MCF 10A (cell line): ENCODE measurements around the gene CLDN10. TPM values are rescaled to one million over a fixed set of nuclear protein-coding genes. Genes with fewer than 3 reads are reported as not detected.
A peak's percentile ranks its signal among the peaks of the same experiment; 100 is the strongest.

ENCODE experiments used
- BruUV-seq: library from RNA; stranded (reverse); fragments of 400-500 nt; replicated peaks from 2 replicates; lab custom pipeline; 2021; lab: Mats Ljungman, UMichigan
- CTCF ChIA-PET: fragments of 300-600 bp; sonication (Branson Sonifier 250); formaldehyde crosslinking; extraction: SDS; loops from one replicate; lab custom pipeline; 2021; ENCODE audit warnings: antibody characterized with exemption, inconsistent platforms; lab: Yijun Ruan, JAX
- POLR2A ChIA-PET: fragments of 300-600, 350-650 bp; sonication (Branson Sonifier 250); formaldehyde crosslinking; extraction: SDS; loops from one replicate; lab custom pipeline; 2020; ENCODE audit warnings: antibody characterized with exemption, inconsistent platforms; lab: Yijun Ruan, JAX
- DNase-seq: peaks from one replicate; pipeline ENCODE4 v3.0.0-alpha.2; 2018; ENCODE audit not compliant: unreplicated experiment
- H3K27ac Mint-ChIP-seq: one replicate; pipeline ENCODE4 v1.8.0; 2022; ENCODE audit warnings: mild to moderate bottlenecking, low read depth, mixed read lengths; ENCODE audit not compliant: unreplicated experiment
- H3K27me3 Mint-ChIP-seq: one replicate; pipeline ENCODE4 v1.8.0; 2022; ENCODE audit warnings: mixed read lengths; ENCODE audit not compliant: insufficient read depth, unreplicated experiment
- H3K36me3 Mint-ChIP-seq: one replicate; pipeline ENCODE4 v1.8.0; 2022; ENCODE audit warnings: mild to moderate bottlenecking, moderate library complexity, mixed read lengths; ENCODE audit not compliant: insufficient read depth, unreplicated experiment
- H3K4me1 Mint-ChIP-seq: one replicate; pipeline ENCODE4 v1.8.0; 2022; ENCODE audit warnings: mixed read lengths; ENCODE audit not compliant: insufficient read depth, unreplicated experiment
- H3K4me3 Mint-ChIP-seq: one replicate; pipeline ENCODE4 v1.8.0; 2022; ENCODE audit warnings: mild to moderate bottlenecking, moderate library complexity, mixed read lengths; ENCODE audit not compliant: unreplicated experiment
- H3K9me3 Mint-ChIP-seq: one replicate; pipeline ENCODE4 v1.8.0; 2022; ENCODE audit warnings: mixed read lengths; ENCODE audit not compliant: unreplicated experiment
- intact Hi-C: fragments of 100-400 bp; cut with micrococcal nuclease; formaldehyde crosslinking; loops from 2 replicates; pipeline ENCODE4 v1.14.1; 2022
- total RNA-seq: library from RNA; stranded (reverse); gene quantifications from 2 replicates; pipeline ENCODE4 v1.2.3, GENCODE V29; 2022
- TF ChIP-seq, protein P1 (sequence below): fragments of 200-600 bp; IDR thresholded peaks from one replicate; pipeline ENCODE4 v1.8.0; 2022; ENCODE audit warnings: antibody characterized with exemption, mild to moderate bottlenecking; ENCODE audit not compliant: unreplicated experiment

Gene CLDN10
- total RNA-seq, 1 experiment from 2014 or later = not detected

DNA sequence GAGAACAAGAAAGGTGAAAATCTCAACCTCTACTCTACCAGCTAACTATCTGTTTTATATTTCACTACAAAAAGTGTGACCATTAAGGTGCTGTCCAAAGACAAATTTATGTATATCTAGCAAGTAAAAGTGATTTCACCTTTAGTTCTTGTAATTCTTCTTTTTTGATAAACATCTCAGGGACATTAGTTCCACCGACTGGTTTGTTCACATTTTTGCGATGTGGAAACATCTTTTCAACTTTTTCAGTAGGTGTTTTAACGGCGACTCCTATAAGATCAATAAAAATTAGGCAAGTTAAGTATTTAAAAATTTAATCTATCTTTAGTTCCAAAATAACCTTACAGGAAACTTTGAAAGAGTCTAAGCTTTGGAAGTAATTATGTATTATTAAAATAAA is 33.3 kb downstream of the CLDN10 start:
- Mint-ChIP-seq H3K4me3 (no peak overlapping the region), H3K27me3 (no peaks in the 10 kb centered on the region), H3K36me3 (peaks cover 55% of the 10 kb centered on the region), H3K9me3 (no peaks in the 10 kb centered on the region), H3K4me1 (peaks cover 4% of the 10 kb centered on the region), H3K27ac (no peak overlapping the region)
- no peak for DNase-seq
- BruUV-seq = no TSS peak
- ChIA-PET POLR2A (interaction anchor here (1.3 kb wide), 1 partner anchor 8 kb away, joined by 3 read pairs; no protein-coding TSS in a partner anchor), CTCF (interaction anchor here (0.5 to 3.1 kb wide), 6 partner anchors 9 to 236 kb away, joined by 3 to 11 read pairs (median 4); no protein-coding TSS in a partner anchor)
- TF ChIP-seq, protein P1, sequence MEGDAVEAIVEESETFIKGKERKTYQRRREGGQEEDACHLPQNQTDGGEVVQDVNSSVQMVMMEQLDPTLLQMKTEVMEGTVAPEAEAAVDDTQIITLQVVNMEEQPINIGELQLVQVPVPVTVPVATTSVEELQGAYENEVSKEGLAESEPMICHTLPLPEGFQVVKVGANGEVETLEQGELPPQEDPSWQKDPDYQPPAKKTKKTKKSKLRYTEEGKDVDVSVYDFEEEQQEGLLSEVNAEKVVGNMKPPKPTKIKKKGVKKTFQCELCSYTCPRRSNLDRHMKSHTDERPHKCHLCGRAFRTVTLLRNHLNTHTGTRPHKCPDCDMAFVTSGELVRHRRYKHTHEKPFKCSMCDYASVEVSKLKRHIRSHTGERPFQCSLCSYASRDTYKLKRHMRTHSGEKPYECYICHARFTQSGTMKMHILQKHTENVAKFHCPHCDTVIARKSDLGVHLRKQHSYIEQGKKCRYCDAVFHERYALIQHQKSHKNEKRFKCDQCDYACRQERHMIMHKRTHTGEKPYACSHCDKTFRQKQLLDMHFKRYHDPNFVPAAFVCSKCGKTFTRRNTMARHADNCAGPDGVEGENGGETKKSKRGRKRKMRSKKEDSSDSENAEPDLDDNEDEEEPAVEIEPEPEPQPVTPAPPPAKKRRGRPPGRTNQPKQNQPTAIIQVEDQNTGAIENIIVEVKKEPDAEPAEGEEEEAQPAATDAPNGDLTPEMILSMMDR = no peak
- intact Hi-C loops = no loop called here

DNA sequence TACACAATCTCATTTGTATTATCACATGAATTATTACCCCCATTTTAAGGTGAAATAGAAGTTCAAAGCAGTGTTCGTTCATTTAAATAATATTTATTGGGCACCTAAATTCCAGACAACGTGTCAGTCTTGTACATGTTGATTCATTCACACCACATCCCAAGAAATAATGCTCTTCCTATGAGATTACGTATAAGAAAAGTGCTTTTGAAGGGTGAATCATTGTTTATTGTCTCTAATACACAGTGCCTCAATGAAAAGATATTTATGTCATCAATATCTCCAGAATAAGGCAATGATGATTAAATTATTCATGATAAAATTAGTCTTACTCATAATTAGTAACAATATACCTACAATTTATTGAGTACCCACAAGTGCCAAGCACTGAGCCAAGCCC is 35.6 kb downstream of the CLDN10 start:
- intact Hi-C loops = no loop called here
- CTCF ChIA-PET = interaction anchor here (1.5 kb wide), 1 partner anchor 24 kb away, joined by 4 read pairs; no protein-coding TSS in a partner anchor
- DNase-seq = no peak
- BruUV-seq = no TSS peak
- H3K9me3 Mint-ChIP-seq = no peaks in the 10 kb centered on the region
- H3K36me3 Mint-ChIP-seq = peaks cover 45% of the 10 kb centered on the region
- no peaks in the 10 kb centered on the region for H3K27me3 Mint-ChIP-seq
- H3K4me1 Mint-ChIP-seq = peaks cover 8% of the 10 kb centered on the region
- H3K4me3 Mint-ChIP-seq = no peak overlapping the region
- peak overlapping the region; percentile 59 for H3K27ac Mint-ChIP-seq
- POLR2A ChIA-PET = interaction anchor here (1.2 kb wide), 1 partner anchor 23 kb away, joined by 4 read pairs; no protein-coding TSS in a partner anchor
- TF ChIP-seq, protein P1 = no peak

DNA sequence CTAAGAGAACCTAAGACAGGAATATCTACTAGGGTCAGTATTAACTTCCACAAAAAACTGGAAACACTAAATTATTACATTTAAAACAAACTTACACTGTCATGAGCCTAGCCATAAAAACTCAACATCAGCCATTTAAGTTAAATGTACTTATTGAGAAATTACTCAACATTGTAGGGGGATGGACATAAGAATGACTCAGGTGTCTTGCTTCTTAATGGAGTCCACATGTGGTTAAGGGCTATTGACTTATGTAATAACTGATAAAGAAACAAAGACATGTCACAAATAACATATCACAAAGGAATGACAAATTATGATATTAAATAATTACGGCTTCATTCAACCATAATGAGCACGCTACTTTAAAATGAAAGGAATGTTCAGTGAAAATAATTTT is 36.2 kb downstream of the CLDN10 start:
- peak; percentile 63 for DNase-seq
- ChIA-PET CTCF (no interaction called here), POLR2A (no interaction called here)
- Mint-ChIP-seq H3K9me3 (no peaks in the 10 kb centered on the region), H3K4me1 (peaks cover 8% of the 10 kb centered on the region), H3K4me3 (no peak overlapping the region), H3K27me3 (no peaks in the 10 kb centered on the region), H3K27ac (peak overlapping the region; percentile 59), H3K36me3 (peaks cover 40% of the 10 kb centered on the region)
- TF ChIP-seq, protein P1 = no peak
- intact Hi-C loops = no loop called here
- BruUV-seq = no TSS peak

DNA sequence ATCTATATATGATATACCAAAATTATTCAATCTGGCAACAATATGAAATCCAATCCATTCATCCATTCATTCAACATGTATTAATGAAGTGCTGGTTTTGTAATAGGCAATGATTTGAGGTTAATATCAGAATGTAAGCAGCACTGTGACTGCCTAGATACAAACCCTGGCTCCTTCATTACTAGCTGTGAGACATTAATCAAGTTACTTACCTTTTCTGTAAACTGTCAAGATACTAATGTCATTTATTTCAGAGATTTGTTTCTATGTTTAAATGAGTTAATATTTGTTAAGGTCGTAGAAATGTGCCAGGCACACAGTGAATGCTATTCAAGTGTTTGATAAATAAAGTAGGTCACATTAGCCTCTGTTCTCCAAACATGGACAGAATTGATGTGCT is 40.9 kb downstream of the CLDN10 start:
- ChIA-PET CTCF (interaction anchor here (0.6 to 1.4 kb wide), 2 partner anchors 31 to 1246 kb away, joined by 4 to 11 read pairs; no protein-coding TSS in a partner anchor), POLR2A (interaction anchor here (1.0 to 1.8 kb wide), 4 partner anchors 8 to 28 kb away, joined by 3 to 7 read pairs (median 4); no protein-coding TSS in a partner anchor)
- no peak for DNase-seq
- H3K27me3 Mint-ChIP-seq = no peaks in the 10 kb centered on the region
- peaks cover 8% of the 10 kb centered on the region for H3K4me1 Mint-ChIP-seq
- H3K4me3 Mint-ChIP-seq = no peak overlapping the region
- intact Hi-C loops = no loop called here
- TF ChIP-seq, protein P1 = no peak
- BruUV-seq = no TSS peak
- H3K27ac Mint-ChIP-seq = no peak overlapping the region
- H3K36me3 Mint-ChIP-seq = peaks cover 14% of the 10 kb centered on the region
- no peaks in the 10 kb centered on the region for H3K9me3 Mint-ChIP-seq
